Measurements from ENCODE around the gene RUVBL2. TPM values are rescaled to one million over a fixed set of nuclear protein-coding genes. Genes with fewer than 3 reads are reported as not detected.
A peak's percentile ranks its signal among the peaks of the same experiment; 100 is the strongest.

Gene RUVBL2
- total RNA-seq, 1 experiment from 2014 or later = 270 TPM

DNA sequence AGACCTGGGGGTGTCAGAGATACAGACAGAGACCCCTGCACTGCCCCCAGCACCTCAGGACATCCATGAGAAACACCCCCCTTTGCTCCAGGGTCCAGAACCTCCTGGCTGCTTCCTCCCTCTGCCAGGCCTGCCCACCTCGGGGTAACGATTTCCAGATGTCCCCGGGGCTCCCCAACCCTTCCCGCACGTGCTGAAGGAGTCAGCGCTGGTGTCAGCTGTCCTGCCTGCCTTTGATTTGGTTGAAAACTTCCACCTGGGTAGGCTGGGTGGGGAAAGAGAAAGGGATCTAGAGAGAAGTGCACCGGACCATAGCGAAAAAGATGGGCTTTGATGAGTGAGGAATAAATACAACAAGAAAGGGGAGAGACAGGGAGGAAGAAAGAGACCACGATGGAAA is 65.4 kb downstream of the RUVBL2 start:
- H3K79me2 ChIP-seq (ENCODE audit: insufficient read depth, low read length) = no peaks in the 10 kb centered on the region; the same call in 1 of the 2 replicates
- intact Hi-C loops (cut with micrococcal nuclease) = no loop called here
- H3K9me2 ChIP-seq (ENCODE audit: insufficient read depth) = no peaks in the 10 kb centered on the region
- TF ChIP-seq CEBPB (IDR thresholded peaks at IDR 0.05; ENCODE audit: low read depth) (no peak), SRF (IDR thresholded peaks at IDR 0.05; ENCODE audit: low read depth) (no peak), RAD21 (IDR thresholded peaks at IDR 0.05; ENCODE audit: low read depth) (no peak), TCF7L2 (IDR thresholded peaks at IDR 0.05; ENCODE audit: borderline replicate concordance, extremely low read depth, insufficient read depth, insufficient read length) (no peak), ELF1 (IDR thresholded peaks at IDR 0.05; ENCODE audit: borderline replicate concordance, low read depth) (no peak), EZH2phosphoT487 (IDR thresholded peaks at IDR 0.05; ENCODE audit: borderline replicate concordance) (no peak), SIN3A (IDR thresholded peaks at IDR 0.05; ENCODE audit: low read depth) (no peak), POLR2AphosphoS5 (IDR thresholded peaks at IDR 0.05; ENCODE audit: low read depth, low read length) (no peak)
- TF ChIP-seq, protein P1, sequence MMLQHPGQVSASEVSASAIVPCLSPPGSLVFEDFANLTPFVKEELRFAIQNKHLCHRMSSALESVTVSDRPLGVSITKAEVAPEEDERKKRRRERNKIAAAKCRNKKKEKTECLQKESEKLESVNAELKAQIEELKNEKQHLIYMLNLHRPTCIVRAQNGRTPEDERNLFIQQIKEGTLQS (IDR thresholded peaks at IDR 0.05) = no peak
- TF ChIP-seq, protein P2, sequence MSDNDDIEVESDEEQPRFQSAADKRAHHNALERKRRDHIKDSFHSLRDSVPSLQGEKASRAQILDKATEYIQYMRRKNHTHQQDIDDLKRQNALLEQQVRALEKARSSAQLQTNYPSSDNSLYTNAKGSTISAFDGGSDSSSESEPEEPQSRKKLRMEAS (IDR thresholded peaks at IDR 0.05) = no peak
- RAD21 ChIA-PET (ENCODE audit: low non-redundant PET in 1 of 2, low total read pairs in 2 of 2, uncharacterized antibody in 2 of 2, unreplicated experiment in 2 of 2) = no interaction called here
- DNase-seq (ENCODE audit: low read depth, low spot score) (no peak), ATAC-seq (no peak)
- CTCF ChIA-PET = interaction anchor here (4.1 kb wide), 1 partner anchor 66 kb away, joined by 20 read pairs; the partner anchor contains the start of genes GYS1 and RUVBL2
- H3K9ac ChIP-seq (ENCODE audit: low read length) = no peak overlapping the region
- peaks cover 29 to 75% of the 10 kb centered on the region in 2 experiments for H3K4me1 ChIP-seq (ENCODE audit: control insufficient read depth in 1 of 2, insufficient read depth in 2 of 2, low read length in 2 of 2)
- no peak overlapping the region for H2AFZ ChIP-seq (ENCODE audit: low read depth, low read length, poor library complexity, severe bottlenecking)
- H3K9me3 ChIP-seq (ENCODE audit: control insufficient read depth in 1 of 2, insufficient read depth in 1 of 2, low read depth in 1 of 2, low read length in 2 of 2) = no peaks in the 10 kb centered on the region
- no peak overlapping the region for H3K4me2 ChIP-seq (ENCODE audit: low read length)
- POLR2A ChIA-PET = no interaction called here
- no peaks in the 10 kb centered on the region for H3K27me3 ChIP-seq (ENCODE audit: insufficient read depth, low read length)
- H3K27ac ChIP-seq (ENCODE audit: low read depth, low read length) = no peak overlapping the region
- H4K20me1 ChIP-seq (ENCODE audit: insufficient read depth) = no peaks in the 10 kb centered on the region
- H3K36me3 ChIP-seq (ENCODE audit: control insufficient read depth in 1 of 2, insufficient read depth in 2 of 2, low read length in 2 of 2) = no peaks in the 10 kb centered on the region
- BruUV-seq (replicated peaks) = no TSS peak
- H3K4me3 ChIP-seq (replicated peaks in 1 of 2; ENCODE audit: low read depth in 1 of 2, low read length in 2 of 2) = no peak overlapping the region

DNA sequence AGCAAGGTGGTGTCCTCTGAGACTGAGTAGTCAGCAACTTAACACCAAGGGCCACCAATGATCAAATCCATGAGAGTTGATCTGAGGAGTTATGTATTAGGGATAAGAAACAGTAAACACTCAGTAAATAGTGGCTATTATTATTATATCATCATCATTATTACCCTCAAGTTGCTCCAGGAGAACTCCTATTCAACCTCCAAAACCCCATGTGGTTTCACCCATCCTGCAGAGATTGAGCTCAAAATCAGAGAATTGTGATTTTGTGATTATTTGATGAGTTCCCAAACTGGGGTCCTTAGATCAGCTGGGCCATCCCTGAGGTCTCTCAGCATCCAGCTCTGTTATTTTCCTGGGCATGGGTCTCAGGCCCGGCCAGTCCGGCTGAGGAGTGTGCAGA is 67.3 kb downstream of the RUVBL2 start:
- Histone ChIP-seq H3K9me3 (ENCODE audit: control insufficient read depth in 1 of 2, insufficient read depth in 1 of 2, low read depth in 1 of 2, low read length in 2 of 2) (no peaks in the 10 kb centered on the region), H3K4me2 (ENCODE audit: low read length) (peak overlapping the region; percentile 47), H3K4me3 (replicated peaks in 1 of 2; ENCODE audit: low read depth in 1 of 2, low read length in 2 of 2) (no peak overlapping the region), H3K79me2 (ENCODE audit: insufficient read depth, low read length) (no peaks in the 10 kb centered on the region; the same call in 1 of the 2 replicates), H3K36me3 (ENCODE audit: control insufficient read depth in 1 of 2, insufficient read depth in 2 of 2, low read length in 2 of 2) (no peaks in the 10 kb centered on the region), H2AFZ (ENCODE audit: low read depth, low read length, poor library complexity, severe bottlenecking) (no peak overlapping the region), H3K27ac (ENCODE audit: low read depth, low read length) (no peak overlapping the region), H3K9me2 (ENCODE audit: insufficient read depth) (no peaks in the 10 kb centered on the region), H4K20me1 (ENCODE audit: insufficient read depth) (no peaks in the 10 kb centered on the region), H3K27me3 (ENCODE audit: insufficient read depth, low read length) (no peaks in the 10 kb centered on the region), H3K4me1 (ENCODE audit: control insufficient read depth in 1 of 2, insufficient read depth in 2 of 2, low read length in 2 of 2) (peaks cover 36 to 86% of the 10 kb centered on the region in 2 experiments), H3K9ac (ENCODE audit: low read length) (peak overlapping the region; percentile 14; the same call in 1 of the 2 replicates)
- no TSS peak for BruUV-seq (replicated peaks)
- CTCF ChIA-PET = interaction anchor here (1.0 to 1.5 kb wide), 2 partner anchors 13 to 30 kb away, joined by 3 to 6 read pairs; no protein-coding TSS in a partner anchor
- no peak for DNase-seq (ENCODE audit: low read depth, low spot score)
- intact Hi-C loops (cut with micrococcal nuclease) = no loop called here
- POLR2A ChIA-PET = interaction anchor here (0.5 kb wide), 1 partner anchor 67 kb away, joined by 4 read pairs; the partner anchor contains the start of gene RUVBL2
- RAD21 ChIA-PET (ENCODE audit: low non-redundant PET in 1 of 2, low total read pairs in 2 of 2, uncharacterized antibody in 2 of 2, unreplicated experiment in 2 of 2) = no interaction called here
- no peak for ATAC-seq
- TF ChIP-seq EZH2phosphoT487 (IDR thresholded peaks at IDR 0.05; ENCODE audit: borderline replicate concordance) = no peak
- TF ChIP-seq, protein P3, sequence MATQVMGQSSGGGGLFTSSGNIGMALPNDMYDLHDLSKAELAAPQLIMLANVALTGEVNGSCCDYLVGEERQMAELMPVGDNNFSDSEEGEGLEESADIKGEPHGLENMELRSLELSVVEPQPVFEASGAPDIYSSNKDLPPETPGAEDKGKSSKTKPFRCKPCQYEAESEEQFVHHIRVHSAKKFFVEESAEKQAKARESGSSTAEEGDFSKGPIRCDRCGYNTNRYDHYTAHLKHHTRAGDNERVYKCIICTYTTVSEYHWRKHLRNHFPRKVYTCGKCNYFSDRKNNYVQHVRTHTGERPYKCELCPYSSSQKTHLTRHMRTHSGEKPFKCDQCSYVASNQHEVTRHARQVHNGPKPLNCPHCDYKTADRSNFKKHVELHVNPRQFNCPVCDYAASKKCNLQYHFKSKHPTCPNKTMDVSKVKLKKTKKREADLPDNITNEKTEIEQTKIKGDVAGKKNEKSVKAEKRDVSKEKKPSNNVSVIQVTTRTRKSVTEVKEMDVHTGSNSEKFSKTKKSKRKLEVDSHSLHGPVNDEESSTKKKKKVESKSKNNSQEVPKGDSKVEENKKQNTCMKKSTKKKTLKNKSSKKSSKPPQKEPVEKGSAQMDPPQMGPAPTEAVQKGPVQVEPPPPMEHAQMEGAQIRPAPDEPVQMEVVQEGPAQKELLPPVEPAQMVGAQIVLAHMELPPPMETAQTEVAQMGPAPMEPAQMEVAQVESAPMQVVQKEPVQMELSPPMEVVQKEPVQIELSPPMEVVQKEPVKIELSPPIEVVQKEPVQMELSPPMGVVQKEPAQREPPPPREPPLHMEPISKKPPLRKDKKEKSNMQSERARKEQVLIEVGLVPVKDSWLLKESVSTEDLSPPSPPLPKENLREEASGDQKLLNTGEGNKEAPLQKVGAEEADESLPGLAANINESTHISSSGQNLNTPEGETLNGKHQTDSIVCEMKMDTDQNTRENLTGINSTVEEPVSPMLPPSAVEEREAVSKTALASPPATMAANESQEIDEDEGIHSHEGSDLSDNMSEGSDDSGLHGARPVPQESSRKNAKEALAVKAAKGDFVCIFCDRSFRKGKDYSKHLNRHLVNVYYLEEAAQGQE (IDR thresholded peaks at IDR 0.05; ENCODE audit: low read depth) = no peak
- TF ChIP-seq, protein P4, sequence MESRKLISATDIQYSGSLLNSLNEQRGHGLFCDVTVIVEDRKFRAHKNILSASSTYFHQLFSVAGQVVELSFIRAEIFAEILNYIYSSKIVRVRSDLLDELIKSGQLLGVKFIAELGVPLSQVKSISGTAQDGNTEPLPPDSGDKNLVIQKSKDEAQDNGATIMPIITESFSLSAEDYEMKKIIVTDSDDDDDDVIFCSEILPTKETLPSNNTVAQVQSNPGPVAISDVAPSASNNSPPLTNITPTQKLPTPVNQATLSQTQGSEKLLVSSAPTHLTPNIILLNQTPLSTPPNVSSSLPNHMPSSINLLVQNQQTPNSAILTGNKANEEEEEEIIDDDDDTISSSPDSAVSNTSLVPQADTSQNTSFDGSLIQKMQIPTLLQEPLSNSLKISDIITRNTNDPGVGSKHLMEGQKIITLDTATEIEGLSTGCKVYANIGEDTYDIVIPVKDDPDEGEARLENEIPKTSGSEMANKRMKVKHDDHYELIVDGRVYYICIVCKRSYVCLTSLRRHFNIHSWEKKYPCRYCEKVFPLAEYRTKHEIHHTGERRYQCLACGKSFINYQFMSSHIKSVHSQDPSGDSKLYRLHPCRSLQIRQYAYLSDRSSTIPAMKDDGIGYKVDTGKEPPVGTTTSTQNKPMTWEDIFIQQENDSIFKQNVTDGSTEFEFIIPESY (IDR thresholded peaks at IDR 0.05; ENCODE audit: extremely low read depth, insufficient replicate concordance, low read length) = no peak
- no peak for TF ChIP-seq ZFX (IDR thresholded peaks at IDR 0.05)
- TF ChIP-seq JUND (IDR thresholded peaks at IDR 0.05) = no peak
- TF ChIP-seq TCF7L2 (IDR thresholded peaks at IDR 0.05; ENCODE audit: borderline replicate concordance, extremely low read depth, insufficient read depth, insufficient read length) = no peak
- no peak for TF ChIP-seq CBX3 (IDR thresholded peaks at IDR 0.05; ENCODE audit: low read depth)
- TF ChIP-seq SIN3A (IDR thresholded peaks at IDR 0.05; ENCODE audit: low read depth) = no peak
- TF ChIP-seq ELF1 (IDR thresholded peaks at IDR 0.05; ENCODE audit: borderline replicate concordance, low read depth) = no peak
